Measurements from ENCODE around the gene CBX4.

The CBX4 gene

DNA sequence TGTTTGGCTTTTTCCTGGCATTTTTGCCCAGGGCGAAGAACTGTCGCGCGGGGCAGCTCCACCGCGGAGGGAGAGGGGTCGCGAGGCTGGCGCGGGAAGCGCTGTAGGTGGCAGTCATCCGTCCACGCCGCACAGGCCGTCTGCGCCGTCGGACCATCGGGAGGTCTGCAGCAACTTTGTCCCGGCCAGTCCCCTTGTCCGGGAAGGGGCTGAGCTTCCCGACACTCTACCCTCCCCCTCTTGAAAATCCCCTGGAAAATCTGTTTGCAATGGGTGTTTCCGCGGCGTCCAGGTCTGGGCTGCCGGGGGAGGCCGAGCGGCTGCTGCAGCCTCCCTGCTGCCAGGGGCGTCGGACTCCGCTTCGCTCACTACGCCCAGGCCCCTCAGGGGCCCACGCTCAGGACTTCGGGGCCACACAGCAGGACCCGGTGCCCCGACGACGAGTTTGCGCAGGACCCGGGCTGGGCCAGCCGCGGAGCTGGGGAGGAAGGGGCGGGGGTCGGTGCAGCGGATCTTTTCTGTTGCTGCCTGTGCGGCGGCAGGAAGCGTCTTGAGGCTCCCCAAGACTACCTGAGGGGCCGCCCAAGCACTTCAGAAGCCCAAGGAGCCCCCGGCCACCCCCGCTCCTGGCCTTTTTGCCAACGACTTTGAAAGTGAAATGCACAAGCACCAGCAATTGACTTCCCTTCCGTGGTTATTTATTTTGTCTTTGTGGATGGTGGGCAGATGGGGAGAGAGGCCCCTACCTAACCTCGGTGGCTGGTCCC is 2.3 kb upstream of the CBX4 start:
- peak in 1 of 2 experiments; percentile 63 for DNase-seq

DNA sequence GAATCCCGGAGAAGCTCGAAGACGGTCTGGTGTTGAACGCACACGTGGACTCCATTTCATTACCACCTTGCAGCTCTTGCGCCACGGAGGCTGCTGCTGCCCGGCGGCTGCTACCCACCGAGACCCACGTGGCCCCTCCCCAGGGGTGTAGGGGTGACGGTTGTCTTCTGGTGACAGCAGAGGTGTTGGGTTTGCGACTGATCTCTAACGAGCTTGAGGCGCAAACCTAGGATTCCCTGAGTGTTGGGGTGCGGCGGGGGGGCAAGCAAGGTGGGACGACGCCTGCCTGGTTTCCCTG is 1.7 kb upstream of the CBX4 start:
- no peak for DNase-seq

DNA sequence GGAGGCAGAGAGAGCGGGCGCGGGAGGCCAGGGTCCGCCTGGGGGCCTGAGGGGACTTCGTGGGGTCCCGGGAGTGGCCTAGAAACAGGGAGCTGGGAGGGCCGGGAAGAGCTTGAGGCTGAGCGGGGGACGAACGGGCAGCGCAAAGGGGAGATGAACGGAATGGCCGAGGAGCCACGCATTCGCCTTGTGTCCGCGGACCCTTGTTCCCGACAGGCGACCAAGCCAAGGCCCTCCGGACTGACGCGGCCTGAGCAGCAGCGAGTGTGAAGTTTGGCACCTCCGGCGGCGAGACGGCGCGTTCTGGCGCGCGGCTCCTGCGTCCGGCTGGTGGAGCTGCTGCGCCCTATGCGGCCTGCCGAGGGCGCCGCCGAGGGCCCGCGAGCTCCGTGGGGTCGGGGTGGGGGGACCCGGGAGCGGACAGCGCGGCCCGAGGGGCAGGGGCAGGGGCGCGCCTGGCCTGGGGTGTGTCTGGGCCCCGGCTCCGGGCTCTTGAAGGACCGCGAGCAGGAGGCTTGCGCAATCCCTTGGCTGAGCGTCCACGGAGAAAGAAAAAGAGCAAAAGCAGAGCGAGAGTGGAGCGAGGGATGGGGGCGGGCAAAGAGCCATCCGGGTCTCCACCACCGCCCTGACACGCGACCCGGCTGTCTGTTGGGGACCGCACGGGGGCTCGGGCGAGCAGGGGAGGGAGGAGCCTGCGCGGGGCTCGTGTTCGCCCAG is 1.2 kb upstream of the CBX4 start:
- DNase-seq = peak; percentile 49 to 77

DNA sequence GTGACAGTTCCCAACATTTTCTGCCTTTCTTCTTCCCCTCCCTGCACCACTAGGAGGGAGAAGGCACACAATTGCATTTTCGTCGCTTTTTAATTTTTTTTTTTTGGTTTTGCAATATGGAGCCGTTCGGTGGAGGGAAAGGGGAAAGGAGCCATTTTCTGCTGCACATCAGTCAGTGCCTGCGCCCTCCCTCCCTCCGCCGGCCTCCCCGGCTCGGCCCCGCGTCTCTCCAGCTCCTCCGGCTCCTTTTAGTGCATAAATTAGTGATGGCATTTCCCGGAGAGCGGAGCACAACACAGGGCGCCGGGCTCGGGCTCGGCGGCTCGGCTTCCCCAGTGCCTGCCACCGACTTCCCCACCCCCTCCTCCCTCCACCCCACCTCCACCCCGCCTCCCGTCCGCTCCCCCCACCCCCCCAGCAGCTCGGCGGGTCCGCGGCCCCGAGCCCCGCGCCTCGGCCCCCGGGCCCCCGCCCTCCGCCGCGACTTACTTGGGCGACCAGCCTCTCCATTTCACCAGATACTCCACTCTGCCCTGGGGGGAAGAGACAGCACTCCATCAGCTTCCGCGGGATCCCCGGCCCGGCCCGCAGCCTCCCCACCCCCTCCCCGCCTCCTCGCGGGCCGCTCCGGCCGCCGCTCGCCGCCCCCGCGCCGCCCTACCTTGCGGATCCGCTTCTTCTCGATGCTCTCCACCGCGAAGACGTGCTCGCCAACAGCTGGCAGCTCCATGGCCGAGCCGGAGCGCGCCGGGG is 542 bp downstream of the CBX4 start:
- DNase-seq = peak; percentile 80 to 81

DNA sequence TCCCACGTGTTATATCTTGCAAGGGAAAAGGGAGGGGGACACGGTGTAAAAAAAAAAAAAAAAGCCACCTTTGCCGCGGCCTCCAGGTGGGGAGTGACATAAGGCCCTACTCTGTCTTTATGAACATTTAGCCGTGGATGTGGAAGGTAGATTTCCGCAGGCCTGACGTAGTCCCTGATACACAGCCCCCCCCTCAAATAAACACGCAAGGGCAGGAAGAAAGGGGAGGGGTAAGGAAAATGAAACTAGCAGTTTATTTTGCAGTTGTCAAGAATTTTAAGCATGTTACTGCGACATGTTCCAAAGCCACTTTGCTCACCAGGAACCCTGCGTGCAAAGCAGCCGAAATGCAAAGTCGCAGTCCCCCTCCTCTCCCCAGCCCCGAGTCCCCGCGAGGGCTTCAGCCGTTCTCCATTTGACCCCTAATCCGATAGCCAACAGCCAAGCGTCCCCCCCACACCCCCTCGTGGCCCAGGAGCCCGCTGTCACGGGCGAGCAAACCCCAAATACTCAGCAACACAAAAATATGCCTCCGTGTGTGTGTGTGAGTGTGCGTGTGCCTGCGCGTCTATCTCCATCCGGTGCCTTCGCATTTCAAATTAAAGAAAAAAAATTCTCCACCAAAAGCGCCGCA is 1.2 kb downstream of the CBX4 start:
- no peak for DNase-seq

DNA sequence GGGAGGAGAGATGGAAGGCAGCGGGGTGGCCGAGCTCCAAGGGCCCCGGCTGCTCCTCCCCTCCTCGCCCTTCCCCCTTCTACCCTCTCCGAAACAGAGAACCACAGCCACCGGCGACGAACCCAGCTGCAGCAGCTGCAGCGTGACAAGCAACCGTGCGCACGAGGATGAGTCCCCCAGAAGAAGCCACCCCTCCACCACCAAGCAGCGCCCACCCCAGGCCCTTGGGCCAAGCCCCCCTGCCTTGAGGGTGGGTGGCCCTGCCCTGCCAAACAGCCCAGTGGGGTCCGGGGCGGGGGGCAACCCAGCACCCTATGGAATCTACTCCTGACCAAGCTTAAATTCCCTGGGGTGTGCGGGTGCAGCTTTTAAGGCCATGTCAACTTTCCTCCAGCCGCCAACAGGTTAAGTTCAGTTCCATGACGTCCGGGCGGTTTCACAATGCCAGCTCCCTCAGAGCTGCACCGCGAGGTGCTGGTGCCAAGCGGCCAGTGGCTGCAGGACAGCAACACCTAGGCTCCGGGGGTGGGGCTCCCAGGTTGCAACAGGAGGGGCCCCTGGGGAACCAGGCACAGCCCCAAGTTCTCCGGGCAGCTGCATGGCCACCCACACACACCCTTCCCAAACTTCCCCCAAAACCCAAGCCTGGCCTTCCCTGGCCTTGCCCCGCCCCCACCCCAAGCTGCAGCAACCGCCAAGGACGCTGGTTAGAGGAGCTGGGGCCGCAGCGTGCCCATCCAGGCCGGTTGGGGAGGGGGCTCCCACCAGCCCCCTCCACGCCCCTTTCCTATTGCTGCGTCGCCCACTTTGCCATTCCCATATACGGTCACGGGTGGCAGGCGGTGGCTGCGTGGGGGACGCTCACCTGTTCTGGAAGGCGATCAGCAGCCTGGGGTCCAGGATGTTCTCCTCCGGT is 2.0 kb downstream of the CBX4 start:
- DNase-seq = no peak

DNA sequence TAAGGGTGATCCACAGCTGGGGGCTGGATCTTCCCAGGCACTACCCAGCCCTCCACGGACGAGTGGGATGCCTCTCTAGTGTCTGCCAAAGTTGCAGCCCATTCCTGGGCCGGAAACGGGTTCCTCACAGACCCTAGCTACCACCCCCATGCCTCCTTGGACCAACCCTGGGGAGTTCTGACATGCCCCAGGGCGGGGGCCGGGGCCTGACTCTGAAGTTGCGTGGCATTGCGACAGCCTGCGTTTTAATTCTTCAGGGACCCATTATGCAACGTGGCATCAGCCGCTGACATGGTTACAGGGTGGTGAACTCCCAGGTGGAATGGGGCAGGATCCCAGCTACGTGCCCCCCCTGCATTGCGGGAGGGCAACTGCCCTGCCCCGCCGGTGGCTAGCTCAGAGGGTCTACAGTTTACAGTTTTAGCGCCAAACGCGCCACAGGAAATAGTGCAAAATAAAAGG is 2.7 kb downstream of the CBX4 start:
- no peak for DNase-seq

DNA sequence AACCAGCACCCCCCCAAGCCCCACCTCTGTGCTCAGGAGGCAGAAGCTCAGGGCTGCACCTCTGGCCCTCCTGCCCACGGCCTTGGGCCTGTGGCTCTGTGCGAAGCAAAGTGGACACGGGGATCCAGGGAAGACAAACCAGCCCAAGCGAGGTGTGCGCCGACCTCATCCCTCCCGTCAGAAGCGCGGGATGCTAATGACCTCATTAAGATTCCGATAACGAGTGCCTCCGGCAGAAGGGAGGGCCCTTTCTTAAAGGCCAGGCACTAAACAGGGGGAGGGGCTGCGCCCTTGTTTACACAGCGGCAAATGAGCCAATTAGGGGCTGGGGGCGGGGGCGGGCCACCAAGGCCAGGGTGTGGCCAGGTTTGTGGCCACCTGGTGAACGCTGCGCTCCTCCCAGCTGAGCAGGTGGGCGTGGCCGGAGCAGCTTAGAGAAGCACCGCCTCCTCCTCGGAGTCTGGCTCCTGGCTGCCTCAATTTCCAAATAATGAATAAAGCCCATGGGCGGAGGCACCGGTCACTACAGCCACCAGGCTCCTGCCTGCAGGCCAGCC is 3.2 kb downstream of the CBX4 start:
- DNase-seq = no peak

DNA sequence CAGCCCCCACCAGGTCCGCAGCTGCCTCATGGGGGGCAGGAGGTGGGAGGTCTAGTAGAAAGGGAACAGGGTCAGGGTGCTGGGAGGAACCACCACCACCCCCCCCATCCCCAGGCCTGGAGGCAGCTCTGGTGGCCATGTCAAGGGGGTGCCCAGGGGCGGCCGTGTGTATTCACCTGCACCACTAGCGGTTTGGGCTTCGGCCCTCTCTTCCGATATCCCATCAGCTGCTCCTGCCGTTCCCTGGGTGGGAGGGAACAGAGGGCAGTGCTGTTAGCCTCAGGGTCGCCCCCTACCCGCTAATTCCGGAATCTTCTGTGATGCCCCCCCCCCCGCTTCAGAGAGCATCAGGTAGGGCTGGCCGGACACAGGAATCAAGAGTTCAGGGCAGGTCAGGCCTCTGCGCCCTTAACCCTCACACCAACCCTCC is 3.8 kb downstream of the CBX4 start:
- DNase-seq = no peak

DNA sequence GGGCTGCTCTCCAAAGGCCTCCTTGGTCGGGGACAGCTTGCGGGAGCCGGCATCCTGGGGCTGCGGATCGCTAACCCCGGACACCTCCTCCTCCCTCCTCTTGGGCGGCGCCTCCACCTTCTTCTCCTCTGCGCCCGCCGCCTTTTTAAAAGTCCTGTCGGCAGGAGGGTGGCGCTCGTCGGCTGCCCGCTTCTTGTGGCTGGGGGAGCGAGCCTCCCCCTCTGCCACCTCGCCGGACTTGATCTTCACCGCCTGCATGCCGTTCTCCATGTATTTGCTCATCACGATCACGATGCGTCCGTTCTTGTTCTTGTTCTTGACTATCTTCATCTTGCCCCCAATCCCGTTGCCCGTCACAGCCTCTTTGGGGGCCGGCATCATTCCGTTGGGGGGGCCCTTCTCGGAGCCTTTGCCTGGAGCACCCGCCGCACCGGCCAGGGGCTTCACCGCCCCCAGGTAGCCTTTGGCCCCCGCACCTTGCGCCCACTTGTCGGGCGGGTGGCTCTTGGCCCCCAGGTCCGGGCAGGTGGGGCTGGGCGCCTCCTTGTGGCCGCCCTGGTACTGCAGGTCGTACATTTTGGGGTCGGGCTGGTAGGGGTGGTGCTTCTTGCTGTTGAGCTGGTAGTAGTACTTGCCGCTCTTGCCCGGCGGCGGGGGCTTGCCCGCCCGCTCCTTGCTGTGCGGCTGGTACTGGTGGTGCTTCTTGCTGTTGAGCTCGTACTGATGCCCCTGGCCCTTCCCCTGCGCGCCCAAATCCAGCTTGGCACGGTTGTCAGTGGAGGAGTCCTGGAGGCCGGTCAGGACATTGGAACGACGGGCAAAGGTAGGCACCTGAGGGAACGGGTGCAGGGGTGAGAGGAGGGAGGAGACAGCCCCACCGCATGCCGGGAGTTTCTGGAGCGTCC is 4.4 kb downstream of the CBX4 start:
- no peak for DNase-seq

DNA sequence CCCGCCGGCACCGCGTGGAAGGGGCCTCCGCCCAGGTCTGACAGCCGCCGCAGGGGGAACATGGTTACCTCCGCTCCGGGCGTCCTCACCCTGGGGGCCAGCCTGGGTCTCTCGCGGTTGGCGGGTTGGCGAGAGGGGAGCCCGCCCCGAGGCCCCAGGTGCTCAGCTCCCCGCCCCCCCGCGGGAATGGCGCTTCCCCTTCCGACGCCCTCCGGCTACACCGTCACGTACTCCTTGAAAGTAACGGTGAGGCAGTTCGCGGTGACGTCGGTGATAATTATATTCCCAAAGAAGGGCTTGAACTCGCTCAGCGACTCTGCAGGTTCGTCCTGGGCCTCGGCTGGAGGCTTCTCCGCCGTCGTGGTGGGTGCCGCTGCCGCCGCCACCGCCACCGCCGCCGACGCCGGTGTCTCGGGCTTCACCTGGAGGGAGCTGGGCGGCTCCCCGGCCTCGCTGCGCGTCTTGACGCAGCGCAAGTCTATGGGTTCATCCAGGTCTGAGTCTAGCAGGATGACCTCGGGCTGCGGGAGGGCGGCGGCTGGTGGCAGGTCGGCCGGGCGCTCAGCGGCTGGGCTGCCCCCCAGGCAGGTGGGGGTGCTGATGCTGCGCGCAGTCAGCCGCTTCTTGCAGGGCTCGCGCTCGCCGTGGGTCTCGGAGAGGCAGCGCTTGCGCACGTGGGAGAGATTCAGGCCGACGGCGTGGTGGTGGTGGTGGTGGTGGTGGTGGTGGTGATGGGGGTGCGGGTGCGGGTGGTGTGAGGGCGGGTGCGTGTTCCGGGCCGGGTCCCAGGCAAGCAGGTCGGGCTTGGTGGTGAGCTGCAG is 5.3 kb downstream of the CBX4 start:
- DNase-seq = no peak

DNA sequence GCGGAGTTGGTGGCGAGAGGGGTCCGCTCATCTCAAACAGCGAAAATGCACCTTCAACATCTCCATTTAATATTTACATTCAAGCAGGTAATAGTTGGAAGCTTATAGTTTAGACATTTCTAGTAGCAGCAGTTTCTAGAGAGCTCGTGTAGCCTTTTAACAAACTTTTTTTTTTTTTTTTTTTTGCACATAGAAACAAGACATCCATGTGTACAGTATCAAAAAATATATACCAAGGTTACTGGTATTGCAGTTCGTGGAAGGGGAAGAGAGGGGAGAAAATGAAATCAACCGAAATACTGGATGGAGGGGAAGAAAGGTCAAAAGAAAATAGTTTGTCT is 6.2 kb downstream of the CBX4 start:
- DNase-seq = no peak

DNA sequence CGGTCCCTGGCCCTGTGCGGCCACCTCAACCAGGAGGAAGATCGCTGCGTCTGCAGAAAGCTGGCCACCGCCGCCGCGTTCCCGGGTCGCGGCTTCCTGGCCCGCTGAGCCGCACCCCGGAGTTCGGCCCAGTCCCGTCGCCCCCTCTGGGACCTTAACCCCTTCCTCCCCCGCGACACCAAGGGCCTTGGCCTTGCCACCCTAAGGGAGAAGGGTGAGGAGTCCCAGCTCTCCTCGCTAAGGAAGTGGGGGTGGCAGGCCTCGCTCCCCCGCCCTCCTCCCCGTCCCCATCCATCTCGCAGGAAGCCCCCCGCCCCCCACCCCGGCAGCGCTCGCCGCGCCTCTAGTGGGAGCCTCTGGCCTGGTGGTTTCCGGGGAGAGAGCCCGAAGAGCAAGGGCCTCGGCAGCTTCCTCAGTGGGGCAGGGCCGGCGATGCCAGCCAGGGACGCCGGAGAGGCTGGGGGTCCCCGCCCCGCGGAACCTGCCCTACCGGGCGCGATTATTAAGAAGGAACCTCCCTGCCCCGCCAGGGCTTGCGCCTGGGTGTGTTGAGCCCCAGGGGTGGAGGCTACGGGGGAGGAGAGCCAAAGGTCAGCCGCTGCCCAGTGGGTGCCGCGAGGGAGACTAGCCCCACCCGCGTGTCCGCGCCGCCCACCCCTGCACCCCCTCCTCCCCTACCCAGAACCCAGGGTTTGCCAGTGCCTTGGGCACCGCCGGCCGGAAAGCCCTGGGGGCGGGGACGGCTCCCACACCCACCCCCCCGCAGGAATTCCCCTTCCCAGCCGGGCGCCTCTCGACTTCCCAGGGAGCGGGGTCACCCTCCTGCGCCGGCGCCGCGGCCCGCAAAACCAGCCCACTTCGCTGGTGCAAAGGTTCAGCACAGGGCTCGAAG is 6.8 kb downstream of the CBX4 start:
- no peak for DNase-seq

DNA sequence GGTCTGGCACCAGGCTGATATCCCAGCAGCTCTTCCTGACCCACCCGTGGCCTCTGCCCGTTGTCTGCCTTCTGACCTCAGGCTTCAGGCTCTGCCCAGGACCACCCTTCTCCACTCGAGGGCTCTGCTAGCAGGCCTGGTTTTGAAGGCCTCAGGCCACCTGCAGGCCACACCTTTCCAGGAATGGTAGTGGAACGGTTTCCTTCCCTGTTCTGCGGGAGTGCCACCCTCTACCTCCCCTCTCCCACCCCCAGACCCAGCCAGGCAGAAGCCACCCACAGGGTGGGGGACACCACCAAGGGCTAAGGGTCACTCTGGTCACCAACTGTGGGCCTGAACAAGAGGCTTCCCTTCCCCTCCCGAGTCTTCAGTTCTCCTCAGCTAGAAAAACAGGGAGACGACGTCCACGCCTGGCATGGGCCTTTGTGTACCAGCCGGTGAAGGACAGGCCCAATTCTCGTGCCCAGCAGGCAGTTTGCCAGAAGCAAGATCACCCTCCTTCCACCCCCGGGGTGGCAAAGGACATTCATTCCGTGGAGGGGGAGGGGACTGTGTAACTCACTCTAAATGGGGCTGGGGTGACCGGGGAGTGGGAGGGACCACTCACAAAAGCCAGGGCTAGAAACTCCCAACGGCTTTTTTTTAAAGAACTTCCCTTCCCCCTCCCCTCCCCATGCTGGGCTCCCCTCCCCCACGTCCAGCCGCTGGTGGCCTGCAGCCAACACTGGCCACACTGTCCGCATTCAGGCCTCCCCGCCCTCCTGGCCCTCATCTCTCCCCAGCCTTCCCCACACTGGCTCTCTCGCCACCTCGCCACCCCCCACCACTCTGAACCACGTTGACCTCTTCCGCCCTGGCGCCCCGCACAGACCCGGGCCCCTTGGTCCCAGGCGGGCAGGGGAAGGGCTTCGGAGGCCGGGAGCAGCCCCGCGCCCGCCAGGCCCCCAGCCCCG is 7.7 kb downstream of the CBX4 start:
- DNase-seq = no peak

DNA sequence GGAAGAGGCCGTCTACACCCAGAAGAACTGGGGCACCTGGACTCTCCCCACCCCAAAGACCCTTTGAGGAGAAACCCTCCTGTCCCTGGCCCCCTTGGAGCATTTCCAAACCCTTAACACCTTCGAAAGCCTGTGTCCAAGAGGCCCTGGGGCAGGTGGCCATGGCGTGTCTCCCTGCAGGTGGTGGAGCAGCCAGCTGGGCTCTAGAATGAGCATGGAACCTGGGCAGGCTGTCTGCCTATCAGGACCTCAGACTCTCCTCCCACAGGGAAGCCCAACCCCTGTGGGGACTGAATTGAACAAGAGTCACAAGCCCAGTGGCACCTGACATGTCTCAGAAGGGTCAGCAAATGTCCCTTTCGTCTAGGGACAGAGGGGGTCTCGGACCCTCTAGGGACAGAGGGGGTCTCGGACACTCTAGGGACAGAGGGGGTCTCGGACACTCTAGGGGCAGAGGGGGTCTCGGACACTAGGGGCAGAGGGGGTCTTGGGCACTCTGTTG is 8.4 kb downstream of the CBX4 start:
- DNase-seq = no peak

DNA sequence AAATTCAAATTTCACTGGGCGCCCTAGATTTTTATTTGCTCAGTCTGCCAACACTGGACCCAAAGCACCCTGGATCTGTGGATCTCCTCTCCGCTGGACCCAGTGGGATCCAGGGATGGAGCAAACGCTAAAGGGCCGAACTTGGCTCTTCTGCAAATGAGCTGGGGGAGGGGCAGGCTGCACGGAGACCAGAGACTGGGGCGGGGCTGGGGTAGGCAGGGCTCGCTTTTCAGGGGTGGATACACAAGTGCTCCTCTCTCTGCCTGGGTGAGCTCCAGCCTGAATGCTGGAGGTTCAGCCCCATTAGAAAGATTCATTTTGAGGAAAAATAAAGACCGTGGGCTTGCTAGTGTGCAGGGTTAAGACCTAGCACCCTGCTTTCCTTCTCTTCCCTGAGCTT is 8.9 kb downstream of the CBX4 start:
- DNase-seq = no peak

DNA sequence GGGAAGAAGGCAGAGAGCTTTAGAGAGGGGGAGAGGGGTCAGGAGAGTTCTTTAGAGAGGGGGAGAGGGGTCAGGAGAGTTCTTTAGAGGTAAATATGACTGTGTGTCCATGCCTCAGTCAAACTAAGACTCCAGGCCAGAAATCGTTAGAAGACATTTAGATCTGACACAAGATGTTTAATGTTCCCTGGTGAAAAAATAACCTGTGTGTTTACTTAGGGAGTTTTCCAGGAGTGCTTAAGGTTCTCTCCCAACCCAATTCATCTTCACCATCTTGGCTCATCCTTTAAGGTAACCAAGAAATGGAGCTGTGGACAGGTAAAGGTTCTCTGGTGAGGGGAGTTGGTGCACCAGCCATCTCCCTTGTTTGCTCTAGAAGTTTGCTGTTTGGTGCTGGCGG is 9.8 kb downstream of the CBX4 start:
- no peak for DNase-seq

DNA sequence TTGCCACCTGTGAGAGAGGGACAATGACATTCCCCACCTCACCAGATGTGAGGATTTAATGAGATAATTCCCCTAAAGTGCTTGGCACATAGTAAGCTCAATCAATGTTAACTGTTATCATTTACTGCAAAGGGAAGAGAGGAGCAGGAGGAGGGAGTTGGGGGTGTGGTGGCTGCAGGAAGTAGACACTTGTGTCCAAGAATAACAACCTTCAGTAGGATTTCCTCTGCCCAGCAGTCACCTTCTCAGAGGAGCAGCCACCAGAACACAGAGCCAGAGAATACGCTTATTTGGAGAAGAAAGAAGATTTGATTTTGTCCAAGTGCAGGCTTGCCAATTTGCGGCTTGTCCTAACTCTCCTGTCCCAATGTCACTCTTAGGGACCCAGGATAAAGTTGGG is 10.2 kb downstream of the CBX4 start:
- peak; percentile 55 to 68 for DNase-seq
